ENCODE data around the gene CCM2L.

Gene CCM2L

DNA sequence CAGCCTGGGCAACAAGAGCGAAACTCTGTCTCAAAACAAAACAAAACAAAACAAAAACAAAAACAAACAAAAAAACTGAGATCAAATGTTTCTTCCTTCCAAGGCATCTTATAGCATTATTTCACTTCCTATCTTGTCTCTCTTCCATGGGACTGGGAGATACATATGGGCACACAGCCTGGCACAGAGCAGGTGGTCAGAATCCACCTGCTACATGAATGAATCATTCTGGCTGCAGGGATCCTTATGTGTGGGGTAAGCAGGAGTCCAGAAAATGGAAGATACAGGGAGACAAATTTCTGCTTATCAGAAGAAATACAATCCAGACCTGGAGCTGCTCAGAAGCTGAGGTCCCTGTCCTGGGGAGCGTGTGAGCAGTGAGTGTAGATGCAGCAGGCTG, 18.2 kb upstream of the CCM2L start:
- no peak for DNase-seq (ENCODE audit: low read depth)

DNA sequence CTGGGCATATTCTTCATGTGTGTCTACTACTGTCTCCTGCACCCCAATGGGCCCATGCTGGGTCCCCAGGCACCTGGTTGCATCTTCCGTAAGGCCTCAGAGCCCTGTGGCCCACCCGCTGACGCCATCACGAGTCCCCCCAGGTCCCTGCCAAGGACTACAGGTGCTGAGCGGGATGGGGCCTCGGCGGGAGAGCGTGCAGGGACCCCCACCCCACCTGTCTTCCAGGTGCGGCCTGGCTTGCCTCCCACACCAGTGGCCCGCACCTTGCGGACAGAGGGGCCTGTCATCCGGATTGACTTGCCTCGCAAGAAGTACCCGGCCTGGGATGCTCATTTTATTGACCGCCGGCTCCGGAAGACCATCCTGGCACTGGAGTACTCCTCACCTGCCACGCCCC, 13.2 kb upstream of the CCM2L start:
- no peak for DNase-seq (ENCODE audit: low read depth)

DNA sequence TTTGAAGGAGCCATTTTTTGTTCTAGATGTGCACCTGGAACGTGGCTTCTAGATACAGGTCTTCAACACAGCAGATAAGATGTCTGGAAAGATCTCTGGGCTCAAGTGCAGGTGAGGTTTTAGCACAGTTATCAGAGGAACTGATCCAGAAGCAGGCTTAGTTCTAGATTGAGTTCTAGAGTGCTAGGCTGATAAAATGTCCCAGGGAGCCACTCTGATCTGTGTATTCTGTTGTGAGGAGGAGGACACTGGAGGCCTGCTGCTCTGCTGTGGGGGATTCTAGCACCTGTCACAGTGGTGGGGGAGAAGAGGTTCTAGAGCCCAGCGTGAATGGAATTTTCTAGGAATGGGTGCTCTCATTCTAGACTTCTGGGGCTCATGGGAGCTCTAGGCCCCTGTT, 12.0 kb upstream of the CCM2L start:
- no peak for DNase-seq (ENCODE audit: low read depth)

DNA sequence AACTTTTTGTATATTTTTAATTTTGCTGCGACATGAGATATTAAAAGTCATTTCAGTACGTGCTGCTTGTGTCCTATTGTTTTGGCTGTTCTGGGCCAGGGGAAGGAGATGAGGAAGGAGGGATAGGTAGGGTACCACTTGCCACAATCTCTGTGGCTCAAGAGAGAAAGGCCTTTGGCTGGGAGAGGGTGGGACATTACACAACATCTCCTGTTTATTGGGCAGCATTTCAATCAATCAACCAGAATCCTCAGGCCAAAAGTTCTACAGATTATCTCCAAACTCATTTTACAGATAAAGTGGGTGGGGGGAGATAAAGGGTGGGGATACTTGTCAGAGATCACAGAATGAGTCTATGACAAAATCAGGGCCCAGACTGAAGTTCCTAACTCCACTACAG, 6.9 kb upstream of the CCM2L start:
- DNase-seq (ENCODE audit: low read depth), result no peak

DNA sequence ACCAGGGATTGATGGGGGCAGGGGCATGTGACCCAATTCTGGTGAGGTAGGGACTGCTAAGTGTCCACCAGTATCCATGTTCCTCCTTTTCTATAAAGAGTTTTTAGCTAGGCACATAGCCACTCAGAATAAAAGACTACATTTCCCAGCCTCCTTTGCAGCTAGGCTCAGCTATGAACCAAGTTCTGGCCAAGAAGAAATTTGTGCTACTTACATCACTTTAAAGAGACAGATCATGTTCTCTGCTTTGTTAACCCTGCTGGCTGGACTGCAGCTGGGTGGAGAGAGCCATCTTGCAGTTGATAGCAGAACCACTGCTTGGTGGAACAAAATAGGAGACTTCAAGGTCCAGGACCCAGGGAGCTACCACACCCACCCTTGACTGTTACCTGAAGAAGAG, 5.3 kb upstream of the CCM2L start:
- no peak for DNase-seq (ENCODE audit: low read depth)

DNA sequence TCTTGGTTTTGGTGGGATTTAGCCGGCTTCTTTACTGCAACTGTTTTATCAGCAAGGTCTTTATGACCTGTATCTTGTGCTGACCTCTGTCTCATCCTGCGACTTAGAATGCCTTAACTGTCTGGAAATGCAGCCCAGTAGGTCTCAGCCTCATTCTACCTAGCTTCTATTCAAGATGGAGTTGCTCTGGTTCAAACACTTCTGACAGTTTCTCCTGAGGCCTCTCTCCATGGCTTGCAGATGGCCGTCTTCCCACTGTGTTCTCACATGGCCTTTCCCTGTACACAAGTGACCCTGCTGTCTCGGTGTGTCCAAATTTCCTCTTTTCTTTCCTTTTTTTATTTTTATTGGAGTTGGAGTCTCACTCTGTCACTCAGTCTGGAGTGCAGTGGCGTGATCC, 4.2 kb upstream of the CCM2L start:
- no peak for DNase-seq (ENCODE audit: low read depth)

DNA sequence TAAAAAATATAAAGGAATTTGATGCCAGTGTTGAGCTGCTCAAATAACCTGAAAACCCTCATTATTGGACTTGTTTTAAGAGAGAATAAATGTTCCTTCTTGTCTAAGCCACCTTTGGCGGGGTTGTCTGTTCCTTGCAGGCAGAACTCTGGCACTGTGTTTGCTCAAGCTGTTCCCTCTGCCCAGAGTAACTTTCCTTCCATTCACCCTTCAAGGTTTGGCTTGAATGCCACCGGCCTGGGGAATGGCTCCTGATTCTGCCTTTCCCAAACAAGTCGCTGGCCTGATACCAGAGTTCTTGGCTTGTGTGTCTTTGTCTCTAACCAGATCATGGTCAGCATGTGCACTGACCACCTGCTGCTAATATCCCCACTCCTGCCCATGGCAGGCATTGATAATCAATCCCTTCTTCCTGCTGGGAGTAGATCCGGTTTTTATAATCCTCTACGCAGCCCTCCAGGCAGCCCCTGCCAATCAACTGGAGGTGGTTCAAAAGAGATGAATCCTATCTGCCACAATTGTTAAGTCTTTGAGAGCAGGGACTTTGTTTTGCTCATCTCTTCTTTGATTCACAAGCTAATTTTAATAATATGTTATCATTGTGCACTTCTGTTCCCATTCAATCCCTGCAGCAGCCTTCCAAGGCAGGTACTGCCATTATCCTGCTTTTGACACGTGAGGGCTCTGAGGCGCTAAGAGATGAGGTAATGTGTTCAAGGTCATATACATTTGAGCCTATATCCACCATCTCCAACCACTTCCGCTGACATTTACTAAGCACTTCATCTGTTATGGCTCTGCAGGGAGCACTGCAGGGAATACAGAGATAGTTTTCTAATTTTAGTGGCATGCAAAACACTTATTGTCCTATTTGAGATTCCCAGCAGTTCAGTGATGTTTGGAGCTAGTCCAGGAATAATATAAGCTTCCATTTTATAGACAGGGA, 3.1 kb upstream of the CCM2L start:
- no peak for DNase-seq (ENCODE audit: low read depth)

DNA sequence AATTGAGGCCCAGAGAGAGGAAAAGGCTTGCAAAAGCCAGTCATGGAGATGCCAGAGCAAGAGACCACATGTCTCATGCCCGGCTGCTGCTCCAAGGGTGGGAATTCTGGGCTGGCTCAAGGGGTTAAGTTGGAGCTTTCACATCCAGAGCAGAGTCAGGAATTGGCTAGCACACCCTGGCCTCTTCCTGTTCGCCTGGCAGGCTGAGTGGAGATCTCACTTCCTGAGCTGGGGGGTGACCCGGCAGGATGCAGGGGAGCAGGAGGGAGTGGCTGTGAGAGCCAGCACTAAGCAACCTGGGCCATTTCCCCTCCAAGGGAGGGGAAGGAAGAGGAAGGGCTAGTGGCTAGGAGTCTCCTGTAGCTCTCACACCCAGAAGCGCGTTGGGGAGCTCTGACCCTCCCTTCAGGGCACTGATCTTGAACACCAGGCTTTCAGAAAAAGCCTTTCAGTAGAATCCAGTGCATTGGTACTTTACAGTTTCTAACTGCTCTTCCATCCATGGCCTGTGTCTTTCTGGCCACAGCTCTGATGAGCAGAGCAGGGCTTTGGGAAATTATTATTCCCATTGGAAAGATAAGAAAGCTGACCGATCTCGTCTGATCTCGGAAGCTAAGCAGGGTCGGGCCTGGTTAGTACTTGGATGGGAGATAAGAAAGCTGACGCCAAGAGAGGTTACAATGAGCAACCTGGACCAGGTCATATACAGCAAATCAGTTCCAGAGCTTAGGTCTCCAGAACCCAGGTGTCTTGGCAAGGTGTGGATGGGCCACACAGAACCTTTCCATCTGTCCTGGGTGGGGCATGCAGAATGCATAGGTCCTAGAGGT, 2.2 kb upstream of the CCM2L start:
- no peak for DNase-seq (ENCODE audit: low read depth)

DNA sequence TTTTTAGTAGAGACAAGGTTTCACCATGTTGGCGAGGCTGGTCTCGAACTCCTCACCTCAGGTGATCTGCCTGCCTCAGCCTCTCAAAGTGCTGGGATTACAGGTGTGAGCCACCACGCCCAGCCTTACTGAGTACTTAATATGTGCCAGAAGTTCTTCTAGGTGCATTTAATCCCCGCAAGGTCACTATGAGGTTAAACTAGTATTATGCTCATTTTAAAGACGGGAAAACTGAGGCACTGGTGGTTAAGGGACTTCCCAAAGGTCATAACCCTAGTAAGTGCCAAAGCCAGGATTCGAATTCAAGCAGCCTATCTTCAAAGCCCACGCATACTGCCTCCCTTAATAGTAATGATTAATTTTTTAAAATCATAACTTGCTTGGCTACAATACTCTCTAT, 674 bp upstream of the CCM2L start:
- DNase-seq (ENCODE audit: low read depth), result no peak

DNA sequence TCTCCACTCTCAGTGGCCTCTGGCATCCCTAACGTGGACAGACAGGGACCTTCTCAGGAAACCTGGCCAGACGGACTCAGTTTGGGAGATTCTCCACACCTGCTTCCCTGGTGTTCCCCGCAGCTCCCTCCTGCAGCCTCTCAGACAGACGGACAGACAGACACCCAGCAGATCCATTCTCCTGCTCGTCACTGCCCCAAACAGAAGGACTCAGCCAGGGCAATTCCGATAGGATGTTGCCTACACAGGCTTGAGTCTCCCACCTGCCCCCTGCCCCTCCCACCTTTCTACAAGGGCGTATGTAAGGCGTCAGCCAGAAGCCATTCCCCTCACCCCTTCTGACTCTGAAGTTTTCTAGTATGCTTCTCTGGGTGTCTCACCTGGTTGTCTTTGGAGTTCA, 428 bp downstream of the CCM2L start:
- no peak for DNase-seq (ENCODE audit: low read depth)

DNA sequence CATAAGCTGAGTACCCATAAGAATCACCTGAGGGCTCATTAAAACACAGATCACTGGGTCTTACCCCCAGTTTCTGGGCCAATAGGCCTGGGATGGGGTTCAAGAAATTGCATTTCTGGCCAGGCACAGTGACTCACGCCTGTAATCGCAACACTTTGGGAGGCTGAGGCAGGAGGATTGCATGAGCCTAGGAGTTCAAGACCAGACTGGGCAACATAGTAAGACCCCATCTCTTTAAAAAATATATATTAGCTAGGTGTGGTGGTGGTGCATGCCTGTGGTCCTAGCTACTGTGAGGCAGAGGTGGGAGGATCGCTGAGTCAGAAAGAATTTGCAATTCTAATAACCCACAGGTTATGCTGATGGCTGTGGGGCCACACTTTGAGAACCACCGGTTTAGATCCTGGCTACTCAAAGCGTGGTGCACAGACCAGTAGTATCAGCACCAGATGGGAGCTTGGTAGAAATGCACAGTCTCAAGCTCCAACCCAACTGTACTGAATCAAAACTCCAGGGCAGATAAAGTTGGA, 2.0 kb downstream of the CCM2L start:
- no peak for DNase-seq (ENCODE audit: low read depth)

DNA sequence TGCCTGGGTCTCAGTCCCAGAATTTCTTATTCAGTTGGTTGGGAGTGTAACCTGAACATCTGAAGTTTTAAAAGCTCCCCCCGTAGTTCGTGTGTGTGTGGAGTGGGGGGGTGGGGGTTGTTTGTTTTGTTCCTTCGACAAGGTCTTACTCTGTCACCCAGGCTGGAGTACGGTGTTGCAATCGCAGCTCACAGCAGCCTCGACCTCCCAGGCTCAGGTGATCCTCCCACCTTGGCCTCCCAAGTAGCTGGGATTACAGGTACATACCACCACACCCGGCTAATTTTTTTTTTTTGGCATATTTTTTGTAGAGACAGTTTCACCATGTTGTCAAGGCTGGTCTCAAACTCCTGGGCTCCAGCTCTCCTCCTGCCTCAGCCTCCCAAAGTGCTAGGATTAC, 3.1 kb downstream of the CCM2L start:
- no peak for DNase-seq (ENCODE audit: low read depth)

DNA sequence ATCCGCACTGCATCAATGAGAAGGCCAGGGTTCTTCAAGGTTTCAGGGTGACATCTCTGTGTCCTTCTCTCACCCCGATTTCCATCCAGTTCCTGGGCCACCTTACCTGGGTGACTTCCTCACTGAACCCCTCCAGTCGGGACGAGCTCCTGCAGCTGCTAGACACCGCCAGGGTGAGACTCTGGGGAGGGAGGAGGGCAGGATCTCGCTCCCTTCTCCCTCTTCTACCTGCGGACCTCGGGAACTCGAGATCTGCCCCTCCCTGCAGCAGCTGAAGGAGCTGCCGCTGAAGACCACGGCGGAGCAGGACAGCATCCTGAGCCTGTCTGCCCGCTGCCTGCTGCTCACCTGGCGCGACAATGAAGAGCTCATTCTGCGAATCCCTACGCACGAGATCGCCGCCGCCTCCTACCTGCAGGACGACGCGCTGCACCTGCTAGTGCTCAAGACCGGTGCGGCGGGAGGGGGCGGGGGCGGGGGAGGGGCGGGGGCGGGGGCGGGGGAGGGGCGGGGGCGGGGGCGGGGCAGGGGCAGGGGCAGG, 7.5 kb downstream of the CCM2L start:
- DNase-seq (ENCODE audit: low read depth), result no peak

DNA sequence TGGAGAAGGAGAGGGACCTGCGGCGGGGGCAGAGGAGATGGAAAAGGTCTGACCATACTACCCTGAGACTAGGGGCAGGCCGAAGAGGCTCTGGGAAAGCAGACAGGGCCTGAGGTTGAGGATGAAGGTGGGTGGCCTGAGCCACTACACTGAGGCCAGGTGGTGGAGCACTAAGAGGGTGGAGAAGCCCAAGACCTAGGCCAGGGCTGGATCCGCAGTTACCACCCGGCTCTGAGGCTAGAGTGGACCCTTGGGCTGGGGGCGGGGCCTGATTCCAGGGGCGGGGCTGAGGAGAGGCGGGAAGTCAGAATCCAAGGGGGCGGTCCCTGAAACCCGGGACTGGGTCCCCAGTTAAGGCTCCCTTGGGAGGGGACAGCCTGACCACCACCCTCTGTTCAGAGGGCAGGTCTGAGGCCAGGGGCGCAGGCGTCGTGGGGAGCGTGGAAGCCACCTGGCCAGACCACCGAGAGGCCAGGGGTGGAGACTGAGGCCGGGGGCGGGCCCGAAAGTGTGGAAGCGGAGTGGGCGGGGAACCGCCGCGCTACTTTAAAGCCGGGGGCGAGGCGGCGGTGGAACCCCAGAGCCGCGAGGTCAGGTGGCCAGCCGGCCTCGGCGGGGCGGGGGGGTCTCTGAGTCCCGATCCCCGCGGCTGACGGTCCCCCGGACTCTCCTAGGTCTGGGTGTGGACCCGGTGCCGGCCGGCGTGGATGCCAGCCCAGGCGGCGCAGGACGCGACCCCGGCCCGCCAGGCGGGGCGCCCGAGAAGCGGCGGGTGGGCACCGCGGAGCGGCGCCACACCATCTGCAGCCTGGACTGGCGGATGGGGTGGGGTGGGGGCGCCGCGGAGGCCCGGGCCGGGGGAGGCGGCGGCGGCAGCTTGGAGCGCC, 8.3 kb downstream of the CCM2L start:
- no peak for DNase-seq (ENCODE audit: low read depth)

DNA sequence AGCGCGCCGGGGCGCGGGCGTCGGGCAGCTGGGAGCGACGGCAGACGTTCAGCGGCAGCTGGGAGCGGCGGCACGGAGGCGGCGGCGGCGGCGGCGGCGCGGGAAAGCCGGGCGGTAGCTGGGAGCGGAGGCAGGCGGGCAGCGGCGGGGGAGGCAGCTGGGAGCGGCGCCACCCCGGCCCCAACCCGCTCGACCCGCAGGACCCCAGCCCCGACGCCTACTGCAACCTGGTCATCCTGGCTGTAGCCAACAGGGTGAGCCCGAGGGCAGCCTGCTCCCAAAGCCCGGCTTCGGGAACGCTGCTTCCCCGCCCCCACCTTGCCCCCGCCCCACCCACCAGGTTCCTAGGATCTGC, 8.9 kb downstream of the CCM2L start:
- DNase-seq (ENCODE audit: low read depth), result no peak

DNA sequence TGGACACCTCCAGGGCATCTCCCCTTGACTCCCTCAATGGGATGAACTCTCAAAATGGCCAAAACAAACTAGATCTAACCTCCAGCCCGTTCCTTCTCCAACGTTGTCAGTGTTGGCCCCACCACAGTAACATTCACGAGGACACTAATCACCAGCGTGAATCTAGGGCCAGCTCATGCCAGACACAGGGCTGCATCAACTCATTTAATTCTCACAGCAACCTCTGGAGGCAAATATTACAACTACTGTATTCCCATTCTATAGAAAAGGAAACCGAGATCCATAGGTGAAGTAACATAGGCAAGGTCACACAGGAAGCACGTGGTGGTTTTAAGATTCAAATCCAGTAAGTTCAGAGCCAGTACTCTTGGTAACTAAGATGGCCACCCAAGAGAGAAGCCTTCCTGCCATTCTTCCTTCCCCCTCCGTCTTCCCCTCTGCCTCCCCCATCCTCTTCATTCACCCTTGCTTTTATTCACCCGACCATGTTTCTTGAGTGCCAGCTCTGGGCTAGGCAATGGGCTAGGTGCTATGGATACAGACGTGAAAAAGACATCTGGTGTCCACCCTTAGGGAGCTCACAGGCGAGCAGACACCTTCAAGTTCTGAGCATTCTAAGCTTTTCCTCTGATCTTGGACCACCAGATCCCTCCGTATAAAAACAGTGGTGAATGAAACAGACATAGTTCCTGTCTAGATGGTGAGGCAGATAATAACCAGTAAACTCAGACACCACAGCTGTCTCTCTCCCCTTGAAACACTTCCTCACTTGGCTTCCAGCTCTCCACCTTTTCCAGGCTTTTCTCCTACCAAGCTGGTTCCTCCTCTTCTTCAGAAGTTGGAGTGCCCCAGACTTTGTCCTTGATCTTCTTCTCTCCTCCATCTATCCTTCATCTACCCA, 9.6 kb downstream of the CCM2L start:
- no peak for DNase-seq (ENCODE audit: low read depth)

DNA sequence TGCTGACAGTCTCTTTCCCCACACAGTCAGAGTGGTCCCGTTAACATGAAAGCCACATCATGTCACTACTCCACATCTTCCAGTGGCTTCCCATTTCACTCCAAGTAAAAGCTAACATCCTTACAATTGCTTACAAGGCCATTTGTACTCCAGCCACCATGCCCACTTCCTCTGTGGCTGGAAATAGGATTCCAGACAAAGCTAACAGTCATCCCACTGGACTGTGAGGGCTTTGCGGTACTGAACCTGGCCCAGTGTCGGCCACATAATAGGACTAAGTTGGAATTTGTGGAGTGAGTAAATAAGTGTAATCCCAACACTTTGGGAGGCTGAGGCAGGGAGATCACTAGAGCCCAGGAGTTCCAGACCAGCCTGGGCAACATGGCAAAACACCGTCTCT, 10.9 kb downstream of the CCM2L start:
- no peak for DNase-seq (ENCODE audit: low read depth)

DNA sequence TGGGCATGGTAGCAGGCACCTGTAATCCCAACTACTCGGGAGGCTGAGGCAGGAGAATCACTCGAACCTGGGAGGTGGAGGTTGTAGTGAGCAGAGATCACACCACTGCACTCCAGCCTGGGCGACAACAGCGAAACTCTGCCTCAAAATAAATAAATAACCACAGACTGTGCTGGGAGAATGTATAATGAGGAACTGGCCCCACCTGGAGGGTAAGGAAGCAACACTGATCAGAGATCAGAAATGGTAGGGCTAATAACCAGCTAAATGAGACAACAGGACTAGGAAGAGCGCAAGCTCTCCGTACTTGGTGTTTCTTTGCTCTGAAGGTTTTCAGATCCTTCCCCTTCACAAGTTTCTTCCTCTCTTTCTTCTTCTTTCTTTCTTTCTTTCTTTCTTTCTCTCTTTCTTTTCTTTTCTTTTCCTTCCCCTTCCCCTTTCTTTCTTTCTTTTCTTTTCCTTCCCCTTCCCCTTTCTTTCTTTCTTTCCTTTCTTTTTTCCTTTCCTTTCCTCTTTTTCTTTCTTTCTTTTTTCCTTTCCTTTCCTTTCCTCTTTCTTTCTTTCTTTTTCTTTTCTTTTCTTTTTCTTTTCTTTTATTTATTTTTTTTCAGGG, 14.6 kb downstream of the CCM2L start:
- DNase-seq (ENCODE audit: low read depth), result no peak

DNA sequence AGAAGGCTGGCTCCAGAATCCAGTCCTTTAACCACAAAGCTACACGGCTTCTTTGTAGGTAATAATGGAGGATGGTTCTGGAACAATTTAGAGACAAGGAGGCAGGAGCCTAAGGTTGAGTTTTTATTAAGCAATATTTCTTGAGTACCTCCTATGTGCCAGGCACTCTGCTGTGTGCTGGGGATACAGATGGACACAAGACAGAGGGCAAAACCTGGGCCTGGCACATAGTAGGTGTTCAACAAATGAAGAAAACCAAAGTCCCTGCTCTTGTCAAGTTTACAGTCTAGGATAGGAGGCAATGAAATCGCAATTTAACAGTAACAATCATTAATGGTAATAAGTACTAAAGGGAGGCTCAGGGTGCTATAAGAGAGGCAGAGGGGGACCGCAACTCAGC, 17.4 kb downstream of the CCM2L start:
- DNase-seq (ENCODE audit: low read depth), result no peak

DNA sequence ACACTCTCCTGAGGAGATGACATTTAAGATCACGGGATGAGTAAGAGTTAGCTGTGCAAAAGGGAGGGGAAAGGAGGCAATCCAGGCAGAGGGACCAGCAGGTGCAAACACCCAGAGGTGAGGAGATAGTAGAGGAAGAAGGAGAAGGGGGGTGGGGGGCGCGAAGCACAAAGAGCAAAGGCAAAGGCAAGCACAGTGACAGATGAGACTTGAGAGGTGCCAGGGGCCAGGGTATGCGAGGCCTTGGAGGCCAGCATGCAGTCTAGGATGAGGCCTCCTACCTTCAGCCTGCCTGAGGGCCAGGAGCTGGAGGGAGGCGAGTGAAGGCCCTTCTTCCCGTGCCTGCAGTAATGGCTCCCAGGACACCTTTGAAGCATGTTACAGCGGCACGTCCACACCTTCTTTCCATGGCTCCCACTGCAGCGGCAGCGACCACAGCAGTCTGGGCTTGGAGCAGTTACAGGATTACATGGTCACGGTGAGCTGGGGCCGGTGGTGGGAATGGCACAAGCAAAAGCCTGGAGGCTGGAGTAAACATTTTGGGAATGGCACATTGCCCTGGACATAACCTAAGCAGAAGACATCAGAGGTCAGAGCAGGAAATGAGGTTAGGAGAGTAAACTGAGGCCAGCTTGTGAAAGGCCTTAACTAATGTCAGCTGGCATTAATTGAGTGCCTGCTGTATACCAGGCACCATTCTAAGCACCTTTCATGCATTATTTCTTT, 18.6 kb downstream of the CCM2L start:
- no peak for DNase-seq (ENCODE audit: low read depth)
